Measurements from ENCODE around the gene CSK.

The CSK gene

DNA sequence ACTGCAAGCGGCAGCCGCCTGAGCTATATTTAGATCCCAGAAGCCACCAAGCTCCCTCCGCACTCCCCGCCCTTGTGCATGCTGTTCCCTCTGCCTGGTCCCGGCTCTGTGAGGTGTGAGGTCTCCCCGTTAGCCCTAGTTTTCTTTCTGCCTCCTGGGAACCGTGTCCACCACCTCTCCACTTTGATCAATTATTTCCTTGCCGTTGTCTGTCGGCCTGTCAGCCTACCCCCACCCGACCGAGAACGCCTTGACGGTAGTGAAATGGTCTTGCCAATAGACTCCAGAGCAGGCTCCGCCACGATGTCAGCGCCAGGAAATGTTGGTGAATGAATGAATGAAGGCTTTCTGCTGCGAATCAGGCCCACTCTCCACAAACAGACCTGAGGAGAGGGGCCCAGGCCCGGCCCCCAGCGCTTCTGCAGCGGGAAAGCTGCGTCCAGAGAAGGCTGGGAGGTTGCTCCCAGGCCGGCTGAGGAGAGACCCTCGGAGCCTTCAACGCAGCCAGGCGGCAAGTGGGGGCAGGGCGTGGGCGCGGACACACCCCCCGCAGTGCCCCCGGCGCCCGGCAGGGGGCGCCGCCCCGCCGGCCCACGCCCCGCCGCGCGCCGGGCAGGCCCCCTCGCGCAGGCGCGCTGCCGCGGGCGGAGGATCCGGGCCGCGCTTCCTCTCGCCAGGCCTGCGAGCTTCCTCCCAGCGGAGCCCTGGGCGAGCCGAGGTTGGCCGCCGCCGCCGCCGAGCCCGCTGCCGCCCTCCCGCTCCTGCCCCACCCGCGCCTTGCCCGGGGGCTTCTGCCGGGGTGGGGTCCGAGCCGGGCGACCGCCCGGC is at the start of gene CSK:
Gene CSK, plus strand, starts transcription at position 650 of the 828 bp plus-strand sequence. CDS start 16,218 bp downstream, outside the sequence.
- TF ChIP-seq EZH2phosphoT487 (IDR thresholded peaks at IDR 0.05; ENCODE audit: low read length): no peak
- TF ChIP-seq, protein P1, sequence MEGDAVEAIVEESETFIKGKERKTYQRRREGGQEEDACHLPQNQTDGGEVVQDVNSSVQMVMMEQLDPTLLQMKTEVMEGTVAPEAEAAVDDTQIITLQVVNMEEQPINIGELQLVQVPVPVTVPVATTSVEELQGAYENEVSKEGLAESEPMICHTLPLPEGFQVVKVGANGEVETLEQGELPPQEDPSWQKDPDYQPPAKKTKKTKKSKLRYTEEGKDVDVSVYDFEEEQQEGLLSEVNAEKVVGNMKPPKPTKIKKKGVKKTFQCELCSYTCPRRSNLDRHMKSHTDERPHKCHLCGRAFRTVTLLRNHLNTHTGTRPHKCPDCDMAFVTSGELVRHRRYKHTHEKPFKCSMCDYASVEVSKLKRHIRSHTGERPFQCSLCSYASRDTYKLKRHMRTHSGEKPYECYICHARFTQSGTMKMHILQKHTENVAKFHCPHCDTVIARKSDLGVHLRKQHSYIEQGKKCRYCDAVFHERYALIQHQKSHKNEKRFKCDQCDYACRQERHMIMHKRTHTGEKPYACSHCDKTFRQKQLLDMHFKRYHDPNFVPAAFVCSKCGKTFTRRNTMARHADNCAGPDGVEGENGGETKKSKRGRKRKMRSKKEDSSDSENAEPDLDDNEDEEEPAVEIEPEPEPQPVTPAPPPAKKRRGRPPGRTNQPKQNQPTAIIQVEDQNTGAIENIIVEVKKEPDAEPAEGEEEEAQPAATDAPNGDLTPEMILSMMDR (IDR thresholded peaks at IDR 0.05; ENCODE audit: low read length): peak; percentile 26
- no peak for TF ChIP-seq EZH2 (optimal IDR thresholded peaks at IDR 0.05; ENCODE audit: low read depth, low read length)
- no peaks in the 10 kb centered on the region for H4K20me1 ChIP-seq (ENCODE audit: insufficient read depth, low read length)
- H3K9me3 ChIP-seq (replicated peaks; ENCODE audit: insufficient read depth, low read length): no peaks in the 10 kb centered on the region
- no peaks in the 10 kb centered on the region for H3K36me3 ChIP-seq (replicated peaks; ENCODE audit: insufficient read depth, low read length)
- H3K9ac ChIP-seq (ENCODE audit: low read length): peak within 1 kb of the TSS; percentile 89
- H3K4me1 ChIP-seq (ENCODE audit: low read length): peaks cover 59% of the 10 kb centered on the region
- H3K27ac ChIP-seq (ENCODE audit: low read length): peak within 1 kb of the TSS; percentile 95
- DNase-seq: peak; percentile 83
- peak within 1 kb of the TSS; percentile 99 for H3K4me2 ChIP-seq (ENCODE audit: low read depth, low read length)
- H3K27me3 ChIP-seq (replicated peaks; ENCODE audit: insufficient read depth, low read length): no peaks in the 10 kb centered on the region
- H2AFZ ChIP-seq (ENCODE audit: low read length): peak within 1 kb of the TSS; percentile 25
- no peaks in the 10 kb centered on the region for H3K9me2 ChIP-seq (replicated peaks; ENCODE audit: insufficient read depth, low read length)
- H3K4me3 ChIP-seq (ENCODE audit: low read length): peak within 1 kb of the TSS; percentile 93
- peaks cover 85% of the 10 kb centered on the region for H3F3A ChIP-seq (ENCODE audit: insufficient read depth, low read length)
- H3K79me2 ChIP-seq (ENCODE audit: low read length): peaks cover 56% of the 10 kb centered on the region

DNA sequence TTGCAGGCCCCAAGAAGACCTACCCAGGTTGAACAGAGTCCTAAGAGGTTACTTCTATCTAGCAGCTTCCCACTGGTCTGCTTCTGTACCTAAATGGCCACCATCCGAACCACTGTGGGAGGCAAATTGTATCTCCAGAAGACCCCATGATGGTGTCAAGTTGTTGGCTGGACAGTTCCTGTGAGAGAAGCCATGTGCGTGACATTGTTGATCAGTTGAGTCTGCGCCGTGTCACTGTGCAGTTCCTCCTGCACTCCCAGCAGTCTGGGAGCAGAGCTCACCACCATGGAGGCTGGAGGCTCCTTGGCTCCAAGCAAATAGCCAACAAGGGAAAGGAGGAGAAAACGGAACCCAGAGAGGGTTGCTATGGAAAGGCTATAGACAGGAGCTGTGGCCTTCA is 49.0 kb upstream of the CSK start:
- Histone ChIP-seq H2AFZ (ENCODE audit: low read length) (no peak overlapping the region), H4K20me1 (ENCODE audit: insufficient read depth, low read length) (no peaks in the 10 kb centered on the region), H3K9ac (ENCODE audit: low read length) (no peak overlapping the region), H3K9me3 (replicated peaks; ENCODE audit: insufficient read depth, low read length) (no peaks in the 10 kb centered on the region), H3K79me2 (ENCODE audit: low read length) (no peaks in the 10 kb centered on the region), H3K9me2 (replicated peaks; ENCODE audit: insufficient read depth, low read length) (no peaks in the 10 kb centered on the region), H3K4me1 (ENCODE audit: low read length) (no peaks in the 10 kb centered on the region), H3K4me2 (ENCODE audit: low read depth, low read length) (no peak overlapping the region), H3K36me3 (replicated peaks; ENCODE audit: insufficient read depth, low read length) (no peaks in the 10 kb centered on the region), H3K4me3 (ENCODE audit: low read length) (no peak overlapping the region), H3K27me3 (replicated peaks; ENCODE audit: insufficient read depth, low read length) (peaks cover 54% of the 10 kb centered on the region), H3K27ac (ENCODE audit: low read length) (no peak overlapping the region), H3F3A (ENCODE audit: insufficient read depth, low read length) (no peaks in the 10 kb centered on the region)
- TF ChIP-seq EZH2 (optimal IDR thresholded peaks at IDR 0.05; ENCODE audit: low read depth, low read length): no peak
- TF ChIP-seq EZH2phosphoT487 (IDR thresholded peaks at IDR 0.05; ENCODE audit: low read length): no peak
- TF ChIP-seq, protein P1 (IDR thresholded peaks at IDR 0.05; ENCODE audit: low read length): no peak
- no peak for DNase-seq

DNA sequence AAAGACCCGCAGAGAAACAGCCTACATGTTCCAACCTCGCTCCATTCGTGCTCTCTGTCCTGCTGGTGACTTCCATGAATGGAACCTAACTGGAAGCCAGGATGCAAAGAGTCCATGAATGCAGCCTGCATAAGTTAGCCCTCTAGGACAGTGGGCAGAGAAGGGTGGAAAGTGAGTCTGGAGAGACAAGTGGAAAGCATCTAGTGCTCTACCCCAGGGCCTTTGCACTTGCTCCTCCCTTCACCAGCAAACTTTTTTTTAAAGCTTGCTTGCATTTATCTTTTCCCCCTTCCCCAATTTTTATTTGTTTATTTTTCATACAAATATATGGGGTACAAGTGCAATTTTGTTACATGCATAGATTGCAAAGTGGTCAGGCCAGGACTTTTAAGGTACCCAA is 48.6 kb upstream of the CSK start:
- Histone ChIP-seq H2AFZ (ENCODE audit: low read length) (no peak overlapping the region), H3K27ac (ENCODE audit: low read length) (no peak overlapping the region), H3K9me3 (replicated peaks; ENCODE audit: insufficient read depth, low read length) (no peaks in the 10 kb centered on the region), H3K27me3 (replicated peaks; ENCODE audit: insufficient read depth, low read length) (peaks cover 54% of the 10 kb centered on the region), H3K4me3 (ENCODE audit: low read length) (no peak overlapping the region), H3F3A (ENCODE audit: insufficient read depth, low read length) (no peaks in the 10 kb centered on the region), H3K79me2 (ENCODE audit: low read length) (no peaks in the 10 kb centered on the region), H3K9ac (ENCODE audit: low read length) (no peak overlapping the region), H3K36me3 (replicated peaks; ENCODE audit: insufficient read depth, low read length) (no peaks in the 10 kb centered on the region), H3K9me2 (replicated peaks; ENCODE audit: insufficient read depth, low read length) (no peaks in the 10 kb centered on the region), H3K4me2 (ENCODE audit: low read depth, low read length) (no peak overlapping the region), H3K4me1 (ENCODE audit: low read length) (no peaks in the 10 kb centered on the region), H4K20me1 (ENCODE audit: insufficient read depth, low read length) (no peaks in the 10 kb centered on the region)
- no peak for DNase-seq
- TF ChIP-seq, protein P1 (IDR thresholded peaks at IDR 0.05; ENCODE audit: low read length): no peak
- TF ChIP-seq EZH2 (optimal IDR thresholded peaks at IDR 0.05; ENCODE audit: low read depth, low read length) (no peak), EZH2phosphoT487 (IDR thresholded peaks at IDR 0.05; ENCODE audit: low read length) (no peak)
